Activated CD4-positive, alpha-beta T cell treated with anti-CD3 and anti-CD28 coated beads, Interleukin-2, amount 10 ng/mL, durations not matched to agents 7 days and 5 days (primary cell): Measurements from ENCODE around the gene CWF19L1. TPM values are rescaled to one million over a fixed set of nuclear protein-coding genes. Genes with fewer than 3 reads are reported as not detected.
A peak's percentile ranks its signal among the peaks of the same experiment; 100 is the strongest.

Experiments
- CTCF ChIA-PET: fragments of 350-600 bp; sonication (Branson Sonifier 250); formaldehyde crosslinking; loops from one replicate; lab custom pipeline; 2021; ENCODE audit warnings: antibody characterized with exemption; lab: Charles Lee
- POLR2A ChIA-PET: fragments of 350-600 bp; sonication (Branson Sonifier 250); formaldehyde crosslinking; loops from one replicate; lab custom pipeline; 2021; ENCODE audit warnings: antibody characterized with exemption; lab: Charles Lee
- DNase-seq: peaks from one replicate; pipeline ENCODE4 v3.0.0-alpha.2; 2020
- H3K27ac Mint-ChIP-seq: one replicate; pipeline ENCODE4 v1.8.0; 2021; ENCODE audit warnings: mild to moderate bottlenecking, moderate library complexity, mixed read lengths
- H3K27me3 Mint-ChIP-seq: one replicate; pipeline ENCODE4 v1.8.0; 2021; ENCODE audit warnings: mixed read lengths
- H3K36me3 Mint-ChIP-seq: one replicate; pipeline ENCODE4 v1.8.0; 2021; ENCODE audit warnings: low read depth, mixed read lengths
- H3K4me1 Mint-ChIP-seq: one replicate; pipeline ENCODE4 v1.8.0; 2021; ENCODE audit warnings: mixed read lengths
- H3K4me3 Mint-ChIP-seq: one replicate; pipeline ENCODE4 v1.8.0; 2021; ENCODE audit warnings: mild to moderate bottlenecking, moderate library complexity, mixed read lengths
- H3K9me3 Mint-ChIP-seq: one replicate; pipeline ENCODE4 v1.8.0; 2021; ENCODE audit warnings: mixed read lengths
- total RNA-seq, 2 experiments: library from RNA; stranded (reverse); gene quantifications; one replicate each; pipeline ENCODE4 v1.2.3, GENCODE V29; 2021

Gene CWF19L1
- total RNA-seq, 2 experiments from 2014 or later: 37.3 to 38.4 TPM

GRCh38 chr10:100239851-100240250, 27.6 kb downstream of the CWF19L1 start:
- Mint-ChIP-seq H3K9me3 (no peaks in the 10 kb centered on the region), H3K36me3 (peaks cover 43% of the 10 kb centered on the region), H3K4me3 (no peak overlapping the region), H3K4me1 (no peaks in the 10 kb centered on the region), H3K27ac (no peak overlapping the region), H3K27me3 (no peaks in the 10 kb centered on the region)
- POLR2A ChIA-PET: no interaction called here
- DNase-seq: no peak
- CTCF ChIA-PET: interaction anchor here (0.5 to 1.5 kb wide), 2 partner anchors 9 to 497 kb away, joined by 3 to 4 read pairs; no protein-coding TSS in a partner anchor

DNA sequence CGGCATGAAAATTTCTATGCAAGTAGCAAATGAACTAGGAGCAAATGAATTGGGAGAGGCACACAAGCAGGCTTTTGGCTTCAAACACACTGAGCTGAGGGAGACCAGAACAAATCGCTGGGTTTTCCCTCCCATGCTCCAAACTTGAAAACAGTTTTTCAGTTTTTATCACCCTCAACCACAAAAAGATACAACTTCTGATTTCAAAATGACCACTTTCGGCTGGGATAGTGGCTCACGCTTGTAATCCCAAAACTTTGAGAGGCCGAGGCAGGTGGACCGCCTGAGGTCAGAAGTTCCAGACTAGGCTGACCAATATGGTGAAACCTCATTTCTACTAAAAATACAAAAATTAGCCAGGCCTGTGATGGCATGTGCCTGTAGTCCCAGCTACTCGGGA, 29.0 kb downstream of the CWF19L1 start:
- Mint-ChIP-seq H3K4me3 (no peak overlapping the region), H3K36me3 (peaks cover 48% of the 10 kb centered on the region), H3K27ac (no peak overlapping the region), H3K9me3 (no peaks in the 10 kb centered on the region), H3K27me3 (no peaks in the 10 kb centered on the region), H3K4me1 (no peaks in the 10 kb centered on the region)
- POLR2A ChIA-PET: interaction anchor here (0.7 kb wide), 1 partner anchor 14 kb away, joined by 3 read pairs; no protein-coding TSS in a partner anchor
- CTCF ChIA-PET: interaction anchor here (1.3 to 1.4 kb wide), 4 partner anchors 12 to 25 kb away, joined by 3 to 4 read pairs (median 4); no protein-coding TSS in a partner anchor
- DNase-seq: no peak

GRCh38 chr10:100232101-100232500, 35.3 kb downstream of the CWF19L1 start:
- no peak overlapping the region for H3K4me3 Mint-ChIP-seq

DNA sequence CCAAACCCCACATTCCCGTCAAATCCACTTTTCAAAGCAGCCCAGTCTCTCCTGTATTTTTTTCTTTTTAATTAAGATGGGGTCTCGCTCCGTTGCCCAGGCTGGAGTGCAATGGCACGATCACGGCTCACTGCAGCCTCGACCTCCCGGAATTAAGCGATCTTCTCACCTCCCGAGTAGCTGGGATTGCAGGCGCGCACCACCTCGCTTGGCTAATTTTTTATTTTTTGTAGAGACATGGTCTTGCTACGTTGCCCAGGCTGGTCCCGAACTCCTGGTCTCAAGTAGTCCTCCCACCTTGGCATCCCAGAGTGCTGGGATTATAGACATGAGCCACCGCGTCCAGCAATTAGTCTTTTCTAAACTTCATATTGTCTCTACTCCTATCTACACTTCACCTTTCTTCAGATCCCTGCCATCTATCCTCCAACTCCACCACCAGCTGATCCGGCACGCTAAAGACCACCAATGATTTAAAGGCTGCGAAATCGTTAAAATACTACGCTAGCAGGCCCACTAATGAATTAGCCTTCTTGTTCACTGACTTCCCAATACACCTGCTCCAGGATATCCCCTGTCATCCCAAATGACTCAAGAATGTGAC, 37.5 kb downstream of the CWF19L1 start:
- ChIA-PET CTCF (no interaction called here), POLR2A (no interaction called here)

More at GRCh38 chr10:100232101-100232500, 35.3 kb downstream of the CWF19L1 start:
- H3K27me3 Mint-ChIP-seq: no peaks in the 10 kb centered on the region
- peaks cover 37% of the 10 kb centered on the region for H3K36me3 Mint-ChIP-seq
- H3K9me3 Mint-ChIP-seq: no peaks in the 10 kb centered on the region
- DNase-seq: no peak
- no peak overlapping the region for H3K27ac Mint-ChIP-seq
- H3K4me1 Mint-ChIP-seq: peaks cover 31% of the 10 kb centered on the region
- POLR2A ChIA-PET: interaction anchor here (0.7 kb wide), 1 partner anchor 16 kb away, joined by 3 read pairs; no protein-coding TSS in a partner anchor
- CTCF ChIA-PET: interaction anchor here (1.0 to 1.5 kb wide), 2 partner anchors 16 to 280 kb away, joined by 3 read pairs; no protein-coding TSS in a partner anchor

DNA sequence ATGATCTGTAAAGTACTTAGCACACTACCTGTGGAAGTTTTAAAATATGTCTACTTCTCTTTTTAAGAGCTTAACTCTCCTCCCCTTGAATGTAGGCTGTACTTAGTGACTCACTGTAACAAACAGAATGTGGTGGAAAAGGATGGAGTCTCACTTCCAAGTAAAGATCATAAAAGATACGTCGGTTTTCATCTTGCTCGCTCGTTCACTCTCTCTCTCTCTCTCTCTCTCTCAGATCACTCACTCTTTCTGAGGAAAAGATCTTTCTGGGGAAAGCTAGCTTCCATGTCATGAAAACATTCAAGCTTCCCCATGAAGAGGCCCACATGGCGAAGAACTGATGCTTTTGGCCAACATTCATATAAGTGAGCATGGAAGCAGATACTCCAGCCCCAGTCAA, 43.6 kb downstream of the CWF19L1 start:
- H3K9me3 Mint-ChIP-seq: no peaks in the 10 kb centered on the region
- peaks cover 46% of the 10 kb centered on the region for H3K36me3 Mint-ChIP-seq
- H3K27ac Mint-ChIP-seq: no peak overlapping the region
- ChIA-PET POLR2A (interaction anchor here (0.5 kb wide), 1 partner anchor 14 kb away, joined by 3 read pairs; no protein-coding TSS in a partner anchor), CTCF (interaction anchor here (0.6 to 1.5 kb wide), 2 partner anchors 22 to 1095 kb away, joined by 3 to 5 read pairs; no protein-coding TSS in a partner anchor)
- DNase-seq: no peak
- peaks cover 23% of the 10 kb centered on the region for H3K4me1 Mint-ChIP-seq
- no peaks in the 10 kb centered on the region for H3K27me3 Mint-ChIP-seq
- H3K4me3 Mint-ChIP-seq: no peak overlapping the region

More for the DNA sequence above, 37.5 kb downstream of the CWF19L1 start:
- H3K4me3 Mint-ChIP-seq: peak overlapping the region; percentile 88
- no peaks in the 10 kb centered on the region for H3K9me3 Mint-ChIP-seq
- peaks cover 38% of the 10 kb centered on the region for H3K4me1 Mint-ChIP-seq
- peak overlapping the region; percentile 86 for H3K27ac Mint-ChIP-seq
- peaks cover 31% of the 10 kb centered on the region for H3K36me3 Mint-ChIP-seq
- no peaks in the 10 kb centered on the region for H3K27me3 Mint-ChIP-seq
- no peak for DNase-seq

DNA sequence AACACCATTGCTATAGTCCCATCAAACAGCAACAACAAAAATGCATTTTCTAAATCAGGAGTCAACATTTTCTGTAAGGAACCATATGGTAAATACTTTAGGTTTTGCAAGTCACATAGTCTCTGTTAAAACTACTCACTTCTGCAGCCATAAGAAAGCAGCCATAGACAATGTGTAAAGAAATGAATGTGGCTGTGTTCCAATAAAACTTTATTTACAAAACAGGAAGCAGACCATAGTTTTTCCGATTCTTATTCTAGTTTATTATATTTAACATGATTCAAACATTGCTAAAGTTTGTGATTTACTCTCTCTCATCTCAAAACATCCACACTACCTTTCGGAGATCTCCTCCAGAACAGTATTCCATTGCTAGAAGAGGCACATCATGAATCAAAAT, 44.9 kb downstream of the CWF19L1 start:
- no peak overlapping the region for H3K27ac Mint-ChIP-seq
- H3K9me3 Mint-ChIP-seq: no peaks in the 10 kb centered on the region

DNA sequence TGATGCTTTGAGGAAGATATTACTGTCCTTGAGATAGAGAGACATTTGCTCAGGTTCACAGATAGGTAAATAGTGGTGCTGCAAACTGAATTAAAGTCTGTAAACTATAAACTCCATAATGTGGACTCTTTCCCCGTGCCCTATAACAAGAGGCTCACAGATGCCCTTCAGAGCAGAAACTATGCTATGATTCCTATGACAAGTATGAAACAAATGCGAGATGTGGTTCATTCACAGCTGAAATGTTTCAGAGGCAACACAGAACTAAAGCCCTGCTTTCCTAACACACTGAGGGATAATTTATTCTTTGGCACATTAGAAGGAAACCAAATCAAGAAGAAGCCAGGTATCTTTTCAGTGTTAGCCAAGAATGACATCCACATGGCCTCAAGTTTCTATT, 51.4 kb downstream of the CWF19L1 start:
- no peaks in the 10 kb centered on the region for H3K27me3 Mint-ChIP-seq
- H3K9me3 Mint-ChIP-seq: no peaks in the 10 kb centered on the region
- no peak overlapping the region for H3K4me3 Mint-ChIP-seq
- ChIA-PET POLR2A (interaction anchor here (0.6 kb wide), 1 partner anchor 16 kb away, joined by 3 read pairs; no protein-coding TSS in a partner anchor), CTCF (interaction anchor here (0.8 to 1.0 kb wide), 3 partner anchors 16 to 335 kb away, joined by 3 read pairs; no protein-coding TSS in a partner anchor)
- no peak for DNase-seq
- no peak overlapping the region for H3K27ac Mint-ChIP-seq
- no peaks in the 10 kb centered on the region for H3K4me1 Mint-ChIP-seq
- H3K36me3 Mint-ChIP-seq: peaks cover 52% of the 10 kb centered on the region

More for the DNA sequence above, 44.9 kb downstream of the CWF19L1 start:
- ChIA-PET CTCF (no interaction called here), POLR2A (no interaction called here)
- Mint-ChIP-seq H3K4me1 (peaks cover 11% of the 10 kb centered on the region), H3K36me3 (peaks cover 51% of the 10 kb centered on the region), H3K4me3 (no peak overlapping the region), H3K27me3 (no peaks in the 10 kb centered on the region)
- no peak for DNase-seq

DNA sequence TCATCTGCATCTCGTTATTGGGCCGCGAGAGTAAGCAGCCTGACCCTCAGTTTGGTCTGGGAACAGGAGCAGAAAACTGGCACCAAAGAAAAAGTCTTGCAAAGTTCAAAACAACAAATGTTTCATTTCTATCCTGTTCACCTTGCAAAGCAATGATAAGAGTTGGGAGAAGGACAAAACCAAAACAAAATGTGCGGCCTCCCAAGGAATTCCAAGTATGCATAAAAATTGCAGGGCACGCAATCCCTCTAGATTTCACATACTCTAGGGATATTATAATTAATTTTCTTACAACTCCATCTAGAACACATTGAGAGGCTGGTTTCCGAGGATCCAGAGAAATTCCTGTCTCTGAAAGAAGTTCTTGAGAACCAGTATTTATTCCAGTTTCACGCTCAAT, 58.1 kb downstream of the CWF19L1 start:
- ChIA-PET CTCF (no interaction called here), POLR2A (no interaction called here)
- H3K27ac Mint-ChIP-seq: no peak overlapping the region
- no peaks in the 10 kb centered on the region for H3K27me3 Mint-ChIP-seq
- peaks cover 1% of the 10 kb centered on the region for H3K4me1 Mint-ChIP-seq
- no peak for DNase-seq
- H3K36me3 Mint-ChIP-seq: peaks cover 33% of the 10 kb centered on the region
- H3K9me3 Mint-ChIP-seq: no peaks in the 10 kb centered on the region
- no peak overlapping the region for H3K4me3 Mint-ChIP-seq

DNA sequence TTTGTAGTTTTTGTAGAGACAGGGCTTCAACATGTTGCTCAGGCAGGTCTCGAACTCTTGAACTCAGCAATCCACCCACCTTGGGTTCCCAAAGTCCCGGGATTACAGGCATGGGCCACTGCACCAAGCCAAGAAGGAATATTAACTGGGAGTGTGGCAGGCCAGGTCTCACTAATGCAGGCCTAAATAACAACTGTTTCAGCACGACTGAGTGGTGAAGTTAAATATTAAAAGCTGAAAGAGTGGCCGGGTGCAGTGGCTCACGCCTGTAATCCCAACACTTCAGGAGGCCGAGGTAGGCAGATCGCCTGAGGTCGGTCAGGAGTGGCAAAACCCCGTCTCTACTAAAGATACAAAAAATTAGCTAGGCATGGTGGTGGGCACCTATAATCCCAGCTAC, 59.2 kb downstream of the CWF19L1 start:
- CTCF ChIA-PET: interaction anchor here (0.6 kb wide), 1 partner anchor 327 kb away, joined by 3 read pairs; the partner anchor contains the start of gene HIF1AN
- H3K27ac Mint-ChIP-seq: no peak overlapping the region
- POLR2A ChIA-PET: no interaction called here

GRCh38 chr10:100204370-100204769, 63.1 kb downstream of the CWF19L1 start:
- ChIA-PET CTCF (interaction anchor here (1.6 kb wide), 1 partner anchor 10 kb away, joined by 4 read pairs; no protein-coding TSS in a partner anchor), POLR2A (no interaction called here)
- Mint-ChIP-seq H3K4me1 (peaks cover 1% of the 10 kb centered on the region), H3K9me3 (no peaks in the 10 kb centered on the region), H3K27ac (peak overlapping the region; percentile 1), H3K36me3 (peaks cover 48% of the 10 kb centered on the region), H3K27me3 (no peaks in the 10 kb centered on the region), H3K4me3 (no peak overlapping the region)
- no peak for DNase-seq

More for the DNA sequence above, 59.2 kb downstream of the CWF19L1 start:
- Mint-ChIP-seq H3K9me3 (no peaks in the 10 kb centered on the region), H3K27me3 (no peaks in the 10 kb centered on the region), H3K4me3 (no peak overlapping the region), H3K4me1 (peaks cover 1% of the 10 kb centered on the region), H3K36me3 (peaks cover 36% of the 10 kb centered on the region)
- DNase-seq: no peak

DNA sequence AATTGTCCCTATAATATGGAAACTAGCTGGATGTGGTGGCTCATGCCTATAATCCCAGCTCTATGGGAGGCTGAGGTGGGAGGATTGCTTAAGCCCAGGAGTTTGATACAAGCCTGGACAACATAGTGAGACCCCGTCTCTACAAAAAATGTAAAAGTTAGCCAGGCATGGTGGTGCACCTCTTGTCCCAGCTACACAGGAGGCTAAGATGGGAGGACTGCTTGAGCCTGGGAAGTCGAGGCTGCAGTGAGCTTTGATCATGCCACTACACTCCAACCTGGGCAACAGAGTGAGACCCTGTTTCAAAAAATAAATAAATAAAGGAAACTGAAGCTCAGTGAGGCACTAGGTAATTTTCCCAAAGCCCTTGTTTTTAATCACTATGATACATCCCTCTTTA, 65.9 kb downstream of the CWF19L1 start:
- Mint-ChIP-seq H3K9me3 (no peaks in the 10 kb centered on the region), H3K27ac (no peak overlapping the region), H3K27me3 (no peaks in the 10 kb centered on the region), H3K4me1 (peaks cover 4% of the 10 kb centered on the region), H3K36me3 (peaks cover 54% of the 10 kb centered on the region), H3K4me3 (no peak overlapping the region)
- CTCF ChIA-PET: interaction anchor here (0.7 kb wide), 1 partner anchor 22 kb away, joined by 3 read pairs; no protein-coding TSS in a partner anchor
- no peak for DNase-seq
- POLR2A ChIA-PET: no interaction called here

DNA sequence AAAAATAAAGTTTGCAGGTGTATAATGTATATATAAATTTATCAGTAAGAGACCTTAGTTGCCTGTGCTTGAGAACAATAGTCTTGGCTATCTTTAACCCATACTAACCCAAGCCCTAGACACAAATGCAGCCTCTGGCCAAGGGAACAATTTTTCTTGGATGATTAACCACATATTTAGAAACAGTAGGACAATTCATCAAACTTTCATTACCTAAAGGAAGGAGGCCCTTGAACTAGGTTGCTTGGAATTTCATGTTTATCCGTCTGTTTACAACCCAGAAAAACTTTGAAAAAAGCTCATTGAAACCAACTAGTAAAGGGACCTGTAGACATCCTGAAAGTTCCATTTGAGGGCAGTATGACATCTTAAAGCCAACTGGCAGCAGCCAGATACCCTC, 72.7 kb downstream of the CWF19L1 start:
- H3K36me3 Mint-ChIP-seq: peaks cover 54% of the 10 kb centered on the region
- no peak overlapping the region for H3K4me3 Mint-ChIP-seq
- no peaks in the 10 kb centered on the region for H3K27me3 Mint-ChIP-seq
- peaks cover 16% of the 10 kb centered on the region for H3K4me1 Mint-ChIP-seq
- H3K9me3 Mint-ChIP-seq: no peaks in the 10 kb centered on the region
- ChIA-PET POLR2A (interaction anchor here (0.6 kb wide), 1 partner anchor 10 kb away, joined by 3 read pairs; no protein-coding TSS in a partner anchor), CTCF (interaction anchor here (1.0 to 1.4 kb wide), 2 partner anchors 9 to 10 kb away, joined by 3 to 4 read pairs; partner anchors contain the start of gene ERLIN1)
- no peak for DNase-seq
- no peak overlapping the region for H3K27ac Mint-ChIP-seq

- POLR2A ChIA-PET: no interaction called here
- CTCF ChIA-PET: no interaction called here
- no peak overlapping the region for H3K4me3 Mint-ChIP-seq
- H3K27ac Mint-ChIP-seq: no peak overlapping the region
- no peaks in the 10 kb centered on the region for H3K27me3 Mint-ChIP-seq
- DNase-seq: no peak
- no peaks in the 10 kb centered on the region for H3K9me3 Mint-ChIP-seq
- peaks cover 34% of the 10 kb centered on the region for H3K4me1 Mint-ChIP-seq
- H3K36me3 Mint-ChIP-seq: peaks cover 50% of the 10 kb centered on the region
Observed at GRCh38 chr10:100192350-100192749, 75.1 kb downstream of the CWF19L1 start.
